ENCODE data around the gene PRMT5.

The PRMT5 gene

DNA sequence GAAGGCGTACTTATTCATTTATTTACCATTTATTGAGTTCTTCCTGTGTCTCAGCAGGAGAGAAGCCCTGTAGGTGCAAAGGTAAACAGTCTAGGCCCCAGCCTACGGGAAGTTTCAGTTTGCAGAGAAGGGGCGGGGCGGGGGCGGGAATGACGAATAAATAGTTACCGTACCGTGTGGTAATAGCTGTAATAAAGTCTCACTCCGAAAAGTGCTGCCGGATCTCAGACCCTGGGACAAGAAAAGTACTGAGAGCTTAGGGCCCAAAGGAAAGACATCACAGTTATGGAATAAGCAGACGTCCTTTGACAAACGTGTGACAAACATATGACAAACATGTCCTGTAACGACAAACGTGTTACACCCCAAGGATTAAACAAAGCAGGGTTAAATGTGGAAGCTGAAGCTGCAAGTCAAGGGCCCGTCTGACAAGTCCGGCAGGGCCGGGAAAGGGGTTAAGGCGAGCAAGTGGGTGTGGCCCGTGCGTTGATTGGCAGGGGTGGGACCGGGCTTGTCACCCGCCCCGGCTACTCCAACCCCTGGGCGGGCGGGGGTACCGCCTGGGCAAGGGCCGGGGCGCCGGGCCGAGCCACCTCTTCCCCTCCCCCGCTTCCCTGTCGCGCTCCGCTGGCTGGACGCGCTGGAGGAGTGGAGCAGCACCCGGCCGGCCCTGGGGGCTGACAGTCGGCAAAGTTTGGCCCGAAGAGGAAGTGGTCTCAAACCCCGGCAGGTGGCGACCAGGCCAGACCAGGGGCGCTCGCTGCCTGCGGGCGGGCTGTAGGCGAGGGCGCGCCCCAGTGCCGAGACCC, 57.7 kb downstream of the PRMT5 start, which contains the start of gene LRP10:
LRP10 (plus strand) TSS at position 517 of the 809 bp plus-strand sequence. CDS start 564 bp downstream, outside the sequence.
- Histone ChIP-seq H3K36me3 (ENCODE audit: insufficient read depth, low read length) (peaks cover 28% of the 10 kb centered on the region), H3K4me3 (ENCODE audit: low read depth in 1 of 2, low read length in 2 of 2) (peak within 1 kb of the TSS; percentile 88 to 99), H3K4me1 (ENCODE audit: insufficient read depth, low read length) (peaks cover 30% of the 10 kb centered on the region), H3K9ac (ENCODE audit: low read length) (peak within 1 kb of the TSS; percentile 90), H3K27me3 (ENCODE audit: control insufficient read depth in 1 of 2, insufficient read depth in 2 of 2, low read length in 2 of 2) (no peaks in the 10 kb centered on the region), H3K9me3 (ENCODE audit: low read length) (no peaks in the 10 kb centered on the region), H3K27ac (ENCODE audit: low read depth, low read length) (peak within 1 kb of the TSS; percentile 99)

DNA sequence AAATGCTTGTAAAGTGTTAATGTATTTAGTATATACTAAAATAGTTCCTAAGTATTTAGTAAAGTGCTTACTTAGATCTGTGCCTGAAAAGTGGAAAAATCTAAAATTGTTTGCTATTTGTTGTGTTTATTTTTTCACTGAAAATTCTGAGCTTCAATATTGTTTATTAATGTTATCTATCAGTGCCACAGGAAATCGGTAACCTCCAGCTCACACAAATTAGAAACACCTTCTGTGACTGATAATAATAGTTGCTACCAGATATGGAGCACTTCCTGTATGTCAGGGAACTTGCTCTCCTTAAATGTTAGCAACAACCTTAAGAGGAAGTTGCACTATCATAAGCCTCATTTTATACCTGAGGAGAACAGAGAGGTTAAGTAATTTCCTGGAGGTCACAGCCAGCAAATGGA, 58.4 kb downstream of the PRMT5 start:
- Histone ChIP-seq H3K4me3 (ENCODE audit: low read depth in 1 of 2, low read length in 2 of 2) (peak overlapping the region; percentile 88 to 99), H3K27ac (ENCODE audit: low read depth, low read length) (peak overlapping the region; percentile 99), H3K4me1 (ENCODE audit: insufficient read depth, low read length) (peaks cover 27% of the 10 kb centered on the region), H3K27me3 (ENCODE audit: control insufficient read depth in 1 of 2, insufficient read depth in 2 of 2, low read length in 2 of 2) (no peaks in the 10 kb centered on the region), H3K36me3 (ENCODE audit: insufficient read depth, low read length) (peaks cover 22% of the 10 kb centered on the region), H3K9ac (ENCODE audit: low read length) (peak overlapping the region; percentile 90), H3K9me3 (ENCODE audit: low read length) (no peaks in the 10 kb centered on the region)

Data from muscle layer of colon (tissue), 2 donors.